Endothelial cell of umbilical vein (primary cell): ENCODE data around the gene MRPS23. TPM values are rescaled to one million over a fixed set of nuclear protein-coding genes. Genes with fewer than 3 reads are reported as not detected.

ENCODE experiments used
- BruUV-seq: library from RNA; stranded (reverse); fragments of 400-500 nt; replicated peaks from 2 replicates; lab custom pipeline; 2021; lab: Mats Ljungman, UMichigan
- CTCF ChIA-PET: fragments of 300-600, 350-600 bp; sonication (Branson Sonifier 250); formaldehyde crosslinking; loops from one replicate; lab custom pipeline; 2021; ENCODE audit warnings: antibody characterized with exemption, inconsistent platforms; lab: Charles Lee
- POLR2A ChIA-PET: fragments of 300-600, 350-600 bp; sonication (Branson Sonifier 250); formaldehyde crosslinking; loops from one replicate; lab custom pipeline; 2021; ENCODE audit warnings: antibody characterized with exemption, inconsistent platforms; lab: Charles Lee
- DNase-seq: peaks from one replicate; pipeline ENCODE4 v3.0.0-alpha.2; 2011; ENCODE audit warnings: low read depth, low spot score
- FAIRE-seq: peaks from 2 replicates; lab custom pipeline; 2011; peaks lifted over from hg19 to GRCh38; lab: Jason Lieb, UNC
- H2AFZ ChIP-seq: 2 replicates; pipeline ENCODE4 v1.6.0; 2012; ENCODE audit warnings: low read depth, low read length, control low read depth, inconsistent platforms
- H3K27ac ChIP-seq: 2 replicates; pipeline ENCODE4 v1.5.1; 2011; ENCODE audit warnings: low read depth, mild to moderate bottlenecking, control low read depth, low read length, moderate library complexity; ENCODE audit not compliant: insufficient read depth
- H3K27me3 ChIP-seq, 2 experiments: 2 replicates each; pipeline versions ENCODE4 v1.6.0 to v1.6.1; 2011; ENCODE audit warnings: low read length in 2 of 2, mixed read lengths in 1 of 2; ENCODE audit not compliant: control insufficient read depth in 2 of 2, insufficient read depth in 2 of 2
- H3K36me3 ChIP-seq, 2 experiments: 2 replicates in 1 of 2; 3 replicates in 1 of 2; pipeline ENCODE4 v1.5.1; 2011; ENCODE audit warnings: low read length in 2 of 2, mild to moderate bottlenecking in 1 of 2, moderate library complexity in 1 of 2; ENCODE audit not compliant: control insufficient read depth in 2 of 2, insufficient read depth in 2 of 2; ENCODE audit errors: extremely low read depth in 1 of 2
- H3K4me1 ChIP-seq: 3 replicates; pipeline ENCODE4 v1.5.1; 2011; ENCODE audit warnings: mild to moderate bottlenecking, low read length; ENCODE audit not compliant: control insufficient read depth, insufficient read depth; ENCODE audit errors: extremely low read depth
- H3K4me2 ChIP-seq: 2 replicates; pipeline ENCODE4 v1.6.1; 2011; ENCODE audit warnings: low read length, control low read depth, mixed read lengths; ENCODE audit not compliant: insufficient read depth
- H3K4me3 ChIP-seq, 3 experiments: fragments of 200-600 bp in 1 of 3; sonication (generic), shearing (Covaris generic) in 1 of 3; replicated peaks in 1 of 3; 2 replicates each; pipeline ENCODE4 v1.5.1; 2011 to 2016; ENCODE audit warnings: control low read depth in 3 of 3, low read length in 3 of 3, mild to moderate bottlenecking in 2 of 3, inconsistent platforms in 1 of 3, low read depth in 1 of 3, moderate library complexity in 1 of 3; ENCODE audit not compliant: insufficient read depth in 1 of 3
- H3K79me2 ChIP-seq: 2 replicates; pipeline ENCODE4 v1.6.0; 2012; ENCODE audit warnings: low read length, inconsistent platforms; ENCODE audit not compliant: control insufficient read depth, insufficient read depth
- H3K9ac ChIP-seq: replicated peaks from 2 replicates; pipeline ENCODE3; 2011; ENCODE audit warnings: low read length, control low read depth; ENCODE audit not compliant: insufficient read depth; ENCODE audit errors: extremely low read depth
- H3K9me1 ChIP-seq: replicated peaks from 3 replicates; pipeline ENCODE4 v1.6.0; 2011; ENCODE audit warnings: mild to moderate bottlenecking, low read length; ENCODE audit not compliant: control insufficient read depth, insufficient read depth; ENCODE audit errors: extremely low read depth
- H3K9me3 ChIP-seq: replicated peaks from 2 replicates; pipeline ENCODE4 v1.5.1; 2012; ENCODE audit warnings: low read length, inconsistent platforms; ENCODE audit not compliant: control insufficient read depth, insufficient read depth
- H4K20me1 ChIP-seq: replicated peaks from 2 replicates; pipeline ENCODE3; 2011; ENCODE audit warnings: mild to moderate bottlenecking, low read length; ENCODE audit not compliant: control insufficient read depth, insufficient read depth; ENCODE audit errors: extremely low read depth
- CTCF ChIP-seq, 2 donors: IDR thresholded peaks; 1 replicate in 1 of 2; 2 replicates in 1 of 2; pipeline ENCODE4 v1.5.1; 2011; ENCODE audit warnings: low read length in 2 of 2, mild to moderate bottlenecking in 2 of 2, moderate library complexity in 2 of 2, control low read depth in 1 of 2, inconsistent platforms in 1 of 2, low read depth in 1 of 2; ENCODE audit not compliant: insufficient read depth in 1 of 2; ENCODE audit errors: extremely low read depth in 1 of 2
- EZH2 ChIP-seq: IDR thresholded peaks from 2 replicates; pipeline ENCODE4 v1.6.1; 2012; ENCODE audit warnings: borderline replicate concordance, low read depth, mild to moderate bottlenecking, moderate library complexity, low read length, inconsistent platforms; ENCODE audit not compliant: severe bottlenecking
- GATA2 ChIP-seq: IDR thresholded peaks from 2 replicates; pipeline ENCODE4 v1.7.0; 2011; ENCODE audit warnings: low read depth, mild to moderate bottlenecking, moderate library complexity, mixed read lengths, low read length; ENCODE audit not compliant: insufficient read length, insufficient read depth
- JUN ChIP-seq: IDR thresholded peaks from 2 replicates; pipeline ENCODE4 v1.6.1; 2011; ENCODE audit warnings: borderline replicate concordance, low read depth; ENCODE audit not compliant: insufficient read length, insufficient read depth
- MAX ChIP-seq: IDR thresholded peaks from 2 replicates; pipeline ENCODE4 v1.6.1; 2011; ENCODE audit not compliant: insufficient read depth, insufficient read length
- MYC ChIP-seq: IDR thresholded peaks from one replicate; pipeline ENCODE4 v1.6.1; 2011; ENCODE audit warnings: mild to moderate bottlenecking, low read depth, low read length
- POLR2A ChIP-seq: IDR thresholded peaks from 2 replicates; pipeline ENCODE4 v1.6.1; 2012; ENCODE audit warnings: low read depth, mild to moderate bottlenecking, control low read depth, low read length
- POLR2AphosphoS5 ChIP-seq: IDR thresholded peaks from 2 replicates; pipeline ENCODE4 v1.6.1; 2012; ENCODE audit warnings: low read depth, mild to moderate bottlenecking, control low read depth, low read length, moderate library complexity; ENCODE audit not compliant: insufficient read depth
- dilution Hi-C: fragments of 300-500 bp; cut with MboI; formaldehyde crosslinking; loops from one replicate; pipeline ENCODE4 v1.15.0; 2019; ENCODE audit warnings: low sequenced_read_pairs; ENCODE audit not compliant: extremely low pct_ligation_motif_present
- intact Hi-C: fragments of 100-400 bp; cut with micrococcal nuclease; formaldehyde crosslinking; loops from one replicate; pipeline ENCODE4 v1.10.0; 2022
- polyA plus RNA-seq, 4 experiments: library from polyadenylated mRNA; depleted of rRNA in 3 of 4; stranded (reverse) in 3 of 4; unstranded in 1 of 4; fragments of >200 nt; gene quantifications; 2 replicates each; pipeline versions ENCODE4 v1.2.1 to v1.2.3, GENCODE V29; 2011 to 2012; ENCODE audit warnings: missing spikeins in 1 of 4
- total RNA-seq: library from RNA; stranded (reverse); gene quantifications from 2 replicates; pipeline ENCODE4 v1.2.3, GENCODE V29; 2021

The MRPS23 gene
- total and polyA plus RNA-seq, 2 donors (not counting 3 experiments of a cell fraction or from before 2014, with no cell fraction given), result 39.9 to 46.2 TPM

- H3K4me1 ChIP-seq, result peaks cover 36% of the 10 kb centered on the region
- no peaks in the 10 kb centered on the region for H4K20me1 ChIP-seq
- H3K27me3 ChIP-seq, result no peaks in the 10 kb centered on the region
- no TSS peak for BruUV-seq
- no peak overlapping the region for H3K4me3 ChIP-seq
- no peak for DNase-seq
- no peak overlapping the region for H2AFZ ChIP-seq
- H3K9ac ChIP-seq, result no peak overlapping the region
- TF ChIP-seq GATA2, result no peak
- TF ChIP-seq JUN, result no peak
- no peak for TF ChIP-seq MYC
- no peak for TF ChIP-seq POLR2A
- no peak for TF ChIP-seq CTCF (IDR thresholded peaks at IDR 0.05; ENCODE audit: extremely low read depth in 1 of 2, insufficient read depth in 1 of 2, low read depth in 1 of 2, low read length in 2 of 2)
- no peak for TF ChIP-seq MAX
- TF ChIP-seq EZH2, result no peak
- no peak for TF ChIP-seq POLR2AphosphoS5
- dilution Hi-C loops, result loop anchor here (25.0 kb wide), 1 partner anchor 121 kb away; the partner anchor contains the start of gene VEZF1
- H3K36me3 ChIP-seq, result no peaks in the 10 kb centered on the region
- H3K4me2 ChIP-seq, result no peak overlapping the region
- no peaks in the 10 kb centered on the region for H3K9me3 ChIP-seq
- intact Hi-C loops, result loop anchor here (5.0 kb wide), 1 partner anchor 216 kb away; the partner anchor contains the start of gene DYNLL2
- no peaks in the 10 kb centered on the region for H3K9me1 ChIP-seq
- CTCF ChIA-PET, result interaction anchor here (1.5 to 11.3 kb wide), 5 partner anchors 8 to 129 kb away, joined by 5 to 202 read pairs (median 7); no protein-coding TSS in a partner anchor
- H3K79me2 ChIP-seq, result no peaks in the 10 kb centered on the region
- no peak overlapping the region for H3K27ac ChIP-seq
- POLR2A ChIA-PET, result no interaction called here
- FAIRE-seq, result no peak
These were observed 16.5 kb upstream of the MRPS23 start for GRCh38 chr17:57866319-57866718.
